Pancreas (tissue), 10 donors: ENCODE data around the gene TMEM272. TPM values are rescaled to one million over a fixed set of nuclear protein-coding genes. Genes with fewer than 3 reads are reported as not detected.

Experiments
- ATAC-seq, 4 donors: fragments of 200-7000 bp; cut with Tn5 transposase; one replicate each; pipeline versions ENCODE4 v1.8.0 to v1.9.1; 2020; ENCODE audit warnings: mild to moderate bottlenecking in 4 of 4, moderate library complexity in 4 of 4
- DNase-seq, 6 donors: peaks; one replicate each; pipeline ENCODE4 v3.0.0-alpha.2; 2020
- FAIRE-seq: peaks from 2 replicates; lab custom pipeline; 2012; peaks lifted over from hg19 to GRCh38; lab: Jason Lieb, UNC
- H3K27ac ChIP-seq, 4 donors: fragments of 200-600 bp; sonication (generic); 1 replicate in 3 of 4; 2 replicates in 1 of 4; pipeline versions ENCODE4 v1.5.0 to v1.8.0; 2020
- H3K27me3 ChIP-seq, 4 donors: fragments of 200-600 bp; one replicate each; pipeline ENCODE4 v1.8.0; 2021
- H3K36me3 ChIP-seq, 3 donors: fragments of 200-600 bp; sonication (generic) in 1 of 3; one replicate each; pipeline versions ENCODE4 v1.5.0 to v1.8.0; 2020 to 2021
- H3K4me1 ChIP-seq, 3 donors: fragments of 200-600 bp; one replicate each; pipeline ENCODE4 v1.8.0; 2021
- H3K4me3 ChIP-seq, 4 donors: fragments of 200-600 bp; sonication (generic) in 2 of 4; one replicate each; pipeline versions ENCODE4 v1.5.0 to v1.8.0; 2020 to 2021
- H3K9me3 ChIP-seq, 4 donors: fragments of 200-600 bp; one replicate each; pipeline ENCODE4 v1.8.0; 2021
- CTCF ChIP-seq, 4 donors: fragments of 200-600 bp; sonication (generic) in 3 of 4; IDR thresholded peaks; one replicate each; pipeline versions ENCODE4 v1.5.0 to v1.8.0; 2021; ENCODE audit warnings: antibody characterized with exemption in 4 of 4
- WGBS, 2 donors: extraction: QIAGEN DNeasy Blood & Tissue Kit; methylation state at CpG; one replicate each; pipeline ENCODE4 v1.1.7; 2013; 5-methylcytosine and 5-hydroxymethylcytosine counted together
- intact Hi-C, 3 donors: fragments of 100-400 bp; cut with DNase I; formaldehyde crosslinking; loops; one replicate each; pipeline versions ENCODE4 v1.11.1 to v1.14.2; 2022
- polyA plus RNA-seq, 2 donors: library from polyadenylated mRNA; stranded (reverse); fragments of 200-250 nt; gene quantifications; one replicate each; pipeline ENCODE4 v1.2.3, GENCODE V29; 2013
- total RNA-seq, 6 donors: library from RNA; stranded (reverse); fragmentation: NEBNext Ultra II Directional in 4 of 6; extraction: Animal tissue kit (Norgen Biotek cat#: 25700) in 4 of 6; gene quantifications; one replicate each; pipeline versions ENCODE4 v1.2.1 to v1.2.4, GENCODE V29; 2021 to 2023
- donor health status: healthy with polysubstance abuse.
- donor health status: DM: no; HTN: no; CAD: no; lungs with moderate emphysema.
- donor health status: DM: no; HTN: no; CAD: no.
- donor health status: control.
- donor health status: control.
- donor health status: Bipolar disorder and iron deficiency.
- donor health status: DM: yes; HTN: yes; CAD: no.
- donor health status: DM: no; HTN: no; CAD: no.
- donor health status: DM: no; HTN: no; CAD: no.
- donor health status: DM: yes; HTN: yes; CAD: no.

The TMEM272 gene
- total and polyA plus RNA-seq, 8 donors: 0.04 to 0.16 (median 0.09) TPM; not detected in 3

GRCh38 chr13:51856998-51857397 is 12.0 kb upstream of the TMEM272 start:
- ATAC-seq: peak in 3 of 4 donors; percentile 44 to 85 (median 56)
- no peak for FAIRE-seq
- 20 to 30% methylated on average over 1 of the region's 1 CpG for WGBS, 2 donors

GRCh38 chr13:51856027-51856736 is 11.2 kb upstream of the TMEM272 start:
- intact Hi-C loops: no loop called here

More at GRCh38 chr13:51856998-51857397, 12.0 kb upstream of the TMEM272 start:
- H3K36me3 ChIP-seq: no peaks in the 10 kb centered on the region
- H3K9me3 ChIP-seq: no peaks in the 10 kb centered on the region
- DNase-seq: no peak
- H3K27ac ChIP-seq: no peak overlapping the region
- no peak for TF ChIP-seq CTCF (IDR thresholded peaks at IDR 0.05)
- no peak overlapping the region for H3K4me3 ChIP-seq
- no peaks in the 10 kb centered on the region for H3K27me3 ChIP-seq
- intact Hi-C loops: no loop called here
- H3K4me1 ChIP-seq: no peaks in the 10 kb centered on the region

GRCh38 chr13:51849145-51850101 is 4.4 kb upstream of the TMEM272 start:
- ATAC-seq (peak in 1 of 4 donors; percentile 34), DNase-seq (no peak), FAIRE-seq (no peak)
- H3K27me3 ChIP-seq: no peaks in the 10 kb centered on the region
- peak in 2 of 4 donors; percentile 15 to 16 for TF ChIP-seq CTCF (IDR thresholded peaks at IDR 0.05)
- intact Hi-C loops: no loop called here
- no peaks in the 10 kb centered on the region for H3K4me1 ChIP-seq
- no peak overlapping the region for H3K4me3 ChIP-seq
- H3K9me3 ChIP-seq: no peaks in the 10 kb centered on the region
- H3K27ac ChIP-seq: no peak overlapping the region
- H3K36me3 ChIP-seq: no peaks in the 10 kb centered on the region
- WGBS, 2 donors: 63 to 65% methylated on average over 21 of the region's 21 CpGs

More at GRCh38 chr13:51856027-51856736, 11.2 kb upstream of the TMEM272 start:
- no peak for TF ChIP-seq CTCF (IDR thresholded peaks at IDR 0.05)
- ATAC-seq: no peak
- Histone ChIP-seq H3K4me3 (no peak overlapping the region), H3K4me1 (no peaks in the 10 kb centered on the region), H3K9me3 (no peaks in the 10 kb centered on the region), H3K36me3 (no peaks in the 10 kb centered on the region), H3K27ac (no peak overlapping the region), H3K27me3 (no peaks in the 10 kb centered on the region)
- 93 to 96% methylated on average over 1 of the region's 1 CpG for whole genome bisulfite sequencing, 2 donors
- FAIRE-seq: no peak
- no peak for DNase-seq

GRCh38 chr13:51848674-51849073 is 3.7 kb upstream of the TMEM272 start:
- ATAC-seq (no peak), DNase-seq (no peak), FAIRE-seq (no peak)
- Histone ChIP-seq H3K27ac (no peak overlapping the region), H3K9me3 (no peaks in the 10 kb centered on the region), H3K36me3 (no peaks in the 10 kb centered on the region), H3K4me1 (no peaks in the 10 kb centered on the region), H3K4me3 (no peak overlapping the region), H3K27me3 (no peaks in the 10 kb centered on the region)
- no peak for TF ChIP-seq CTCF (IDR thresholded peaks at IDR 0.05)
- 38 to 60% methylated on average over 4 of the region's 4 CpGs for WGBS, 2 donors
- intact Hi-C loops: no loop called here
